Measurements from ENCODE around the gene OR52W1.
"Not testable (repeated sequence)": the region's sequence is repeated elsewhere in the genome, so short reads cannot be mapped to it uniquely, and the experiment has no call there.

OR52W1 gene

GRCh38 chr11:6217722-6218121, 18.7 kb downstream of the OR52W1 start:
- DNase-seq (ENCODE audit: low spot score) = no peak

GRCh38 chr11:6219359-6219758, 20.3 kb downstream of the OR52W1 start:
- DNase-seq (ENCODE audit: low spot score) = peak; percentile 92

- DNase-seq (ENCODE audit: low spot score) = no peak
Observed at GRCh38 chr11:6223854-6224253, 24.8 kb downstream of the OR52W1 start.

- DNase-seq (ENCODE audit: low spot score) = no peak
Observed at GRCh38 chr11:6224421-6224820, 25.4 kb downstream of the OR52W1 start.

- no peak for DNase-seq (ENCODE audit: low spot score)
Observed at GRCh38 chr11:6225024-6225423, 26.0 kb downstream of the OR52W1 start.

- DNase-seq (ENCODE audit: low spot score) = no peak
Observed at GRCh38 chr11:6225896-6226295, 26.9 kb downstream of the OR52W1 start.

GRCh38 chr11:6228520-6228919, 29.5 kb downstream of the OR52W1 start:
- DNase-seq (ENCODE audit: low spot score) = no peak

- DNase-seq (ENCODE audit: low spot score) = no peak
Observed at GRCh38 chr11:6229911-6230310, 30.9 kb downstream of the OR52W1 start.

GRCh38 chr11:6232899-6233298, 33.9 kb downstream of the OR52W1 start:
- no peak for DNase-seq (ENCODE audit: low spot score)

GRCh38 chr11:6233984-6234386, 35.0 kb downstream of the OR52W1 start:
- DNase-seq (ENCODE audit: low spot score) = no peak

GRCh38 chr11:6234387-6235107, 35.5 kb downstream of the OR52W1 start, which contains the start of gene FHIP1B:
TSS of gene FHIP1B (minus strand) at chr11:6234636. CDS start at chr11:6224516, 10,120 bp downstream.
- peak; percentile 98 for DNase-seq (ENCODE audit: low spot score)

GRCh38 chr11:6237266-6237665, 38.2 kb downstream of the OR52W1 start:
- no peak for DNase-seq (ENCODE audit: low spot score)

GRCh38 chr11:6237761-6238302, 38.8 kb downstream of the OR52W1 start:
- no peak for DNase-seq (ENCODE audit: low spot score)

GRCh38 chr11:6238902-6239301, 39.9 kb downstream of the OR52W1 start, which contains the start of gene CNGA4:
TSS of gene CNGA4 (plus strand) at chr11:6239089. CDS start at chr11:6239207, 118 bp downstream.
- DNase-seq (ENCODE audit: low spot score) = no peak

- no peak for DNase-seq (ENCODE audit: low spot score)
Observed at GRCh38 chr11:6240139-6240538, 41.1 kb downstream of the OR52W1 start.

GRCh38 chr11:6240781-6241180, 41.8 kb downstream of the OR52W1 start:
- DNase-seq (ENCODE audit: low spot score) = no peak

GRCh38 chr11:6241316-6241715, 42.3 kb downstream of the OR52W1 start:
- DNase-seq (ENCODE audit: low spot score) = no peak

GRCh38 chr11:6245536-6245935, 46.5 kb downstream of the OR52W1 start:
- no peak for DNase-seq (ENCODE audit: low spot score)

- DNase-seq (ENCODE audit: low spot score) = peak; percentile 55
Observed at GRCh38 chr11:6248248-6248647, 49.2 kb downstream of the OR52W1 start.

GRCh38 chr11:6248897-6249296, 49.9 kb downstream of the OR52W1 start:
- DNase-seq (ENCODE audit: low spot score) = not testable (repeated sequence)
